Measurements from ENCODE around the gene RXFP4.
A peak's percentile ranks its signal among the peaks of the same experiment; 100 is the strongest.

RXFP4 gene

DNA sequence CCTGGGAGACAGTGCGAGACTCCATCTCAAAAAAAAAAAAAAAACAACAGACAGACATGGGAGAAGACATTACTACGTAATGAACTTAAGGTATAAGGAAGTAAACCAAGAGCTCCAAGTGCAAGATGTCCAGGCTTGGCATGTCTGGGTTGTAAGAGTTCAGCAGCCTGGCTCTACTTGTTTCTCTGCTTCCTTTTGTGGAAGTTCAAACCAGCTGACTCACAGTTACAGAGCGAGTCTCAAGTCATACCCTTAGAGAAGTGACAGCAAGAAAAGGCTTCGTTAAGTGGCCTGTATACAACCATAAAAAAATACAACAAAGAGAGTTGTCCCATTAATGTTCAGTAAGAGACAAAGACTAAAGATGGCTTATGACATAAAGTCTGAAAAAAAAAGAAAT, 31.5 kb upstream of the RXFP4 start:
- H3K36me3 ChIP-seq (ENCODE audit: control insufficient read depth, insufficient read depth, low read length) = peaks cover 35% of the 10 kb centered on the region
- DNase-seq = no peak
- no peaks in the 10 kb centered on the region for H3K27me3 ChIP-seq (replicated peaks; ENCODE audit: control insufficient read depth, insufficient read depth, low read length, poor library complexity, severe bottlenecking)
- peaks cover 11% of the 10 kb centered on the region for H3K4me1 ChIP-seq (ENCODE audit: control insufficient read depth, insufficient read depth, low read length, poor library complexity, severe bottlenecking)
- no peak overlapping the region for H3K4me3 ChIP-seq (ENCODE audit: insufficient read depth, low read depth, low read length, poor library complexity, severe bottlenecking)
- H3K9me3 ChIP-seq (ENCODE audit: control insufficient read depth, low read length) = no peaks in the 10 kb centered on the region
- H3K27ac ChIP-seq (ENCODE audit: insufficient read depth, low read length, poor library complexity, severe bottlenecking) = no peak overlapping the region

DNA sequence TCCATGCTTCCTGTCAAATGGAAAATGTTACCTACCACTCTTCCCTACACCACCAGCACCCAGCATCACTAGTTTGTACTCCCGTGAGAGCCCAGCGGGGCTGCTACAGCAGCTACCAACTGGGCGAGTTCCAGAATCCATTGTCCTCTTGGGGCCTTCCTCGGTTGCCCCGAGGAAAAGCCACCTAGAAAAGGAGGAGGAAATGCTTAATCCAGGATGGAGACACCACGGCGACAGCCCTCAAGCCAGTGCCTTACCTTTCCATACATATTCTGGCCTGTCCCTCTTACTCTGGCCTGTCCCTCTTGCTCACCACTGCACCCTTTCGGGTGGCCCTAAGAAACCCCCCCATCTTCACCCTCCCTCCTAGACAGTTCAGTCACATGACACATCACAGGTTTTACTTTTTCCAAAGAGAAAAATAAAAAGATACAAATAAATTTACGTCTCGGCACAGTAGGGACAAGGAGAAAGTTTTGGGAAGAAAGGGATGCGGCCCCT, 30.8 kb upstream of the RXFP4 start:
- no peak for DNase-seq
- Histone ChIP-seq H3K36me3 (ENCODE audit: control insufficient read depth, insufficient read depth, low read length) (peaks cover 29% of the 10 kb centered on the region), H3K9me3 (ENCODE audit: control insufficient read depth, low read length) (no peaks in the 10 kb centered on the region), H3K27me3 (replicated peaks; ENCODE audit: control insufficient read depth, insufficient read depth, low read length, poor library complexity, severe bottlenecking) (no peaks in the 10 kb centered on the region), H3K27ac (ENCODE audit: insufficient read depth, low read length, poor library complexity, severe bottlenecking) (peak overlapping the region; percentile 74), H3K4me1 (ENCODE audit: control insufficient read depth, insufficient read depth, low read length, poor library complexity, severe bottlenecking) (peaks cover 11% of the 10 kb centered on the region), H3K4me3 (ENCODE audit: insufficient read depth, low read depth, low read length, poor library complexity, severe bottlenecking) (peak overlapping the region; percentile 75)

DNA sequence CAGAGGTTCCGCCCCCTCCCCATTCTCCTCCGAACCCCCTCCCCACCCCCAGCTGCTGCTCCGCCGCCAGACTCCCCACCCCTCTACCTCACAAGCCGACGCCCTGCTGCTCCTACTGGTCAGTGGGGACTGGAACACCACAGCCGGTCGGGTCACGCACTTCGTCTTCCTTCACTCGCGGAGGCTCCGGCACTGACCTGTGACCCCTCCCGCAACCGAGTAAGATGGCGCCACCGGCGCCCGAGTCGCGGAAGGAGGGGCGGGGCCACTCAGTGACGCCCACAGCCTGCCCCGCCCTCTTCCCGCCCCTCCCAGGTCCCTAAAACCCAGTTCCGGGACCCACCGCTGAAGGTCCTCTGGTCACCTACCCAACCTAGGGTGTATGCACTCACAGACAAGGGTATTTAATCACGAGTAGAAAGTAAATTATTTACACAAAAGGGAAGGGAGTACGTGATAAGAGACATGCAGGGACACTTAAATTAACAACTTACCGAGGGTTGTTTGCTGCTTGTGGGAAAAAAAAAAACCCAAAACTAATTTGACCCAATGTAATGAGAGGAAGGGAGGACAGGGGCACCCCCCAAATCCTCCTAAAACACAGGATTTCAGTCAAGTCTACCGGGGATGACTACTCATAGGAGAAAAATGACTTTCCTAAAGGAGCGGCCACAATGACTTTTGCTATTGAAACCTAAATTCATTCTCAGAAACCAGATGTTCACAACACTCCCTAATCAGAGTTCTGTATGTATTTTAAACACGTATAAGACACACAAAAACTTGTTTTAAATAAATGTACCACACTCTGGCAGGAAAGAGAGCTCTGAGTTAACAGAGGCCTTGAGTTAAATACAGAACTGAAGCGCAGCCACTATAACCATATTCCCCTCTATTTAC, 30.0 kb upstream of the RXFP4 start, which contains the start of gene RIT1:
TSS of gene RIT1 (minus strand) at position 194 of the 900 bp plus-strand sequence. CDS start 588 bp downstream, outside the sequence.
- H3K4me1 ChIP-seq (ENCODE audit: control insufficient read depth, insufficient read depth, low read length, poor library complexity, severe bottlenecking) = peaks cover 11% of the 10 kb centered on the region
- H3K36me3 ChIP-seq (ENCODE audit: control insufficient read depth, insufficient read depth, low read length) = peaks cover 30% of the 10 kb centered on the region
- H3K27ac ChIP-seq (ENCODE audit: insufficient read depth, low read length, poor library complexity, severe bottlenecking) = peak within 1 kb of the TSS; percentile 74
- peak within 1 kb of the TSS; percentile 75 for H3K4me3 ChIP-seq (ENCODE audit: insufficient read depth, low read depth, low read length, poor library complexity, severe bottlenecking)
- no peaks in the 10 kb centered on the region for H3K9me3 ChIP-seq (ENCODE audit: control insufficient read depth, low read length)
- peak; percentile 73 to 82 (median 76) for DNase-seq
- no peaks in the 10 kb centered on the region for H3K27me3 ChIP-seq (replicated peaks; ENCODE audit: control insufficient read depth, insufficient read depth, low read length, poor library complexity, severe bottlenecking)

GRCh38 chr1:155912056-155912536, 29.3 kb upstream of the RXFP4 start:
- H3K4me1 ChIP-seq (ENCODE audit: control insufficient read depth, insufficient read depth, low read length, poor library complexity, severe bottlenecking) = peaks cover 11% of the 10 kb centered on the region

DNA sequence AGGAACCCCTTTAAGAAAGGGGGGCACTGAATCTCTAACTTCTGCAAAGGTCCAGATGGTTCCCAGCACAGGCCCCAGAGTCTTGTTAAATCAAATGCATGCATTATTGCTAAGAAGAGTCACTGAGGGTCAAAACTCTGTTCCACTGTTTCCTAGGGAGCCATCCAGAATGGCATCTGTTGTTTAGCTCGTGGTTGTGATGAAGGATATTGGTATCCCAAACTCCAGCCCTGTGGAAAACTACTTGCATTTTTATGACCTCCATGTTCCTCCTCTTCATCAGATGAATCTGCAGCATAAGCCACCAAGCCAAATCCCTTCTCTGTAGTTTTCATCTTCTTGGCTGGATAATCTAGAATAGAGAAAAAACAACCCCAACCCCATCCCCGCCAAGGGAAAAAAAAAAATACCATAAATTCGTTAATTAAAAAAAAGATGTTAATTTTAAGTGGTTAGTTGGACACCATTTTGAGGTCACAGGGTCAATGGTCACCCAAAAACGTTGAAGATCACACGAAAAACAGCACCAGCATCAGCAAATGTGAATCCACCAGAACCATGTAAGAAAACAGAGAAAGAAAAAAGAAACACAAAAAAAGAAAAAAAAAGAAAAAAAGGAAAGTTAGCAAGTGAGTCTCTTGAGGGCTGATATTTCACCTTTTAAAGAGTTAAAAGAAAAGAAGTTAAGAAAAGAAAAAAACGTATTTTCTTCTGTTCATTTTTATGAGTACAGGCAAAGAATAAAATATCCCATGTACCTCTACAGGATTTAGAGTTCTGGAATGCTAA, 27.3 kb upstream of the RXFP4 start:
- no peak for DNase-seq
- no peak overlapping the region for H3K27ac ChIP-seq (ENCODE audit: insufficient read depth, low read length, poor library complexity, severe bottlenecking)

More at GRCh38 chr1:155912056-155912536, 29.3 kb upstream of the RXFP4 start:
- Histone ChIP-seq H3K27me3 (replicated peaks; ENCODE audit: control insufficient read depth, insufficient read depth, low read length, poor library complexity, severe bottlenecking) (no peaks in the 10 kb centered on the region), H3K36me3 (ENCODE audit: control insufficient read depth, insufficient read depth, low read length) (peaks cover 33% of the 10 kb centered on the region), H3K4me3 (ENCODE audit: insufficient read depth, low read depth, low read length, poor library complexity, severe bottlenecking) (no peak overlapping the region), H3K27ac (ENCODE audit: insufficient read depth, low read length, poor library complexity, severe bottlenecking) (no peak overlapping the region), H3K9me3 (ENCODE audit: control insufficient read depth, low read length) (no peaks in the 10 kb centered on the region)
- no peak for DNase-seq

DNA sequence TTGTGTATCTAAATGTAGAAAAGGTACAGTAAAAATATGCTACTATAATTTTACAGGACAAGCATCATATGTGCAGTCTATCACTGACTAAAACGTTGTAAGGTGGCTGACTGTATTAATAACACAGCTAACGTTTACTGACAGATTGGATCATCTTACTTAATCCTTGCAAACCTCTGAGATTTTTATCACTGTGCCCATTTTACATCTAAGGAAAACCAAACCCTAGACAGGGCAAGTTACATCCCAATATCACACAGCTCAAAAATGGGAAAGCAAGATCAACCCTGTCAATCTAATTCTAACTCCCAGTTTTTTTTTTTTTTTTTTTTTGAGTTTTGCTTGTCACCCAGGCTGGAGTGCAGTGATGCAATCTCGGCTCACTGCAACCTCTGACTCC, 22.8 kb upstream of the RXFP4 start:
- Histone ChIP-seq H3K4me1 (ENCODE audit: control insufficient read depth, insufficient read depth, low read length, poor library complexity, severe bottlenecking) (no peaks in the 10 kb centered on the region), H3K27ac (ENCODE audit: insufficient read depth, low read length, poor library complexity, severe bottlenecking) (no peak overlapping the region), H3K9me3 (ENCODE audit: control insufficient read depth, low read length) (no peaks in the 10 kb centered on the region), H3K4me3 (ENCODE audit: insufficient read depth, low read depth, low read length, poor library complexity, severe bottlenecking) (no peak overlapping the region), H3K27me3 (replicated peaks; ENCODE audit: control insufficient read depth, insufficient read depth, low read length, poor library complexity, severe bottlenecking) (no peaks in the 10 kb centered on the region), H3K36me3 (ENCODE audit: control insufficient read depth, insufficient read depth, low read length) (peaks cover 81% of the 10 kb centered on the region)
- no peak for DNase-seq

More for the DNA sequence above, 27.3 kb upstream of the RXFP4 start:
- Histone ChIP-seq H3K4me1 (ENCODE audit: control insufficient read depth, insufficient read depth, low read length, poor library complexity, severe bottlenecking) (peaks cover 11% of the 10 kb centered on the region), H3K4me3 (ENCODE audit: insufficient read depth, low read depth, low read length, poor library complexity, severe bottlenecking) (no peak overlapping the region), H3K36me3 (ENCODE audit: control insufficient read depth, insufficient read depth, low read length) (peaks cover 48% of the 10 kb centered on the region), H3K27me3 (replicated peaks; ENCODE audit: control insufficient read depth, insufficient read depth, low read length, poor library complexity, severe bottlenecking) (no peaks in the 10 kb centered on the region), H3K9me3 (ENCODE audit: control insufficient read depth, low read length) (no peaks in the 10 kb centered on the region)

- Histone ChIP-seq H3K4me1 (ENCODE audit: control insufficient read depth, insufficient read depth, low read length, poor library complexity, severe bottlenecking) (no peaks in the 10 kb centered on the region), H3K36me3 (ENCODE audit: control insufficient read depth, insufficient read depth, low read length) (peaks cover 82% of the 10 kb centered on the region), H3K4me3 (ENCODE audit: insufficient read depth, low read depth, low read length, poor library complexity, severe bottlenecking) (no peak overlapping the region), H3K9me3 (ENCODE audit: control insufficient read depth, low read length) (no peaks in the 10 kb centered on the region), H3K27ac (ENCODE audit: insufficient read depth, low read length, poor library complexity, severe bottlenecking) (no peak overlapping the region), H3K27me3 (replicated peaks; ENCODE audit: control insufficient read depth, insufficient read depth, low read length, poor library complexity, severe bottlenecking) (no peaks in the 10 kb centered on the region)
- no peak for DNase-seq
Measured at GRCh38 chr1:155919801-155920200, 21.6 kb upstream of the RXFP4 start.

- no peak overlapping the region for H3K4me3 ChIP-seq (ENCODE audit: insufficient read depth, low read depth, low read length, poor library complexity, severe bottlenecking)
- H3K4me1 ChIP-seq (ENCODE audit: control insufficient read depth, insufficient read depth, low read length, poor library complexity, severe bottlenecking) = no peaks in the 10 kb centered on the region
- H3K27me3 ChIP-seq (replicated peaks; ENCODE audit: control insufficient read depth, insufficient read depth, low read length, poor library complexity, severe bottlenecking) = no peaks in the 10 kb centered on the region
- no peak for DNase-seq
- peaks cover 90% of the 10 kb centered on the region for H3K36me3 ChIP-seq (ENCODE audit: control insufficient read depth, insufficient read depth, low read length)
- H3K9me3 ChIP-seq (ENCODE audit: control insufficient read depth, low read length) = no peaks in the 10 kb centered on the region
- no peak overlapping the region for H3K27ac ChIP-seq (ENCODE audit: insufficient read depth, low read length, poor library complexity, severe bottlenecking)
Measured at GRCh38 chr1:155920717-155921116, 20.7 kb upstream of the RXFP4 start.

- no peaks in the 10 kb centered on the region for H3K9me3 ChIP-seq (ENCODE audit: control insufficient read depth, low read length)
- no peak overlapping the region for H3K4me3 ChIP-seq (ENCODE audit: insufficient read depth, low read depth, low read length, poor library complexity, severe bottlenecking)
- H3K27me3 ChIP-seq (replicated peaks; ENCODE audit: control insufficient read depth, insufficient read depth, low read length, poor library complexity, severe bottlenecking) = no peaks in the 10 kb centered on the region
- H3K27ac ChIP-seq (ENCODE audit: insufficient read depth, low read length, poor library complexity, severe bottlenecking) = no peak overlapping the region
- H3K4me1 ChIP-seq (ENCODE audit: control insufficient read depth, insufficient read depth, low read length, poor library complexity, severe bottlenecking) = peaks cover 5% of the 10 kb centered on the region
- peaks cover 87% of the 10 kb centered on the region for H3K36me3 ChIP-seq (ENCODE audit: control insufficient read depth, insufficient read depth, low read length)
- DNase-seq = no peak
Measured at GRCh38 chr1:155925506-155925905, 15.9 kb upstream of the RXFP4 start.
